DMS114 treated with DMSO at 0.1 percent for 48 hours (cell line): ENCODE data around the gene CCDC150.
"Not testable (repeated sequence)": the region's sequence is repeated elsewhere in the genome, so short reads cannot be mapped to it uniquely, and the experiment has no call there.

ENCODE experiments used
- DNase-seq: peaks from one replicate; lab custom pipeline; 2025; ENCODE audit not compliant: unreplicated experiment; lab: John Stamatoyannopoulos, UW

The CCDC150 gene

GRCh38 chr2:196639180-196640030 is at the start of gene CCDC150:
CCDC150 (plus strand) TSS chr2:196639715; CDS start chr2:196639767, 52 bp downstream.
- DNase-seq, result peak; percentile 90

- DNase-seq, result no peak
These were observed 49.2 kb upstream of the CCDC150 start for GRCh38 chr2:196590286-196590685.

GRCh38 chr2:196591004-196591403 is 48.5 kb upstream of the CCDC150 start:
- no peak for DNase-seq

- no peak for DNase-seq
These were observed 47.9 kb upstream of the CCDC150 start for GRCh38 chr2:196591621-196592022.

- DNase-seq, result peak; percentile 26
These were observed 47.1 kb upstream of the CCDC150 start for GRCh38 chr2:196592331-196592910.

GRCh38 chr2:196592911-196593881 is 46.3 kb upstream of the CCDC150 start, which contains the start of gene HECW2:
HECW2 (minus strand) TSS chr2:196593554.
- peak; percentile 3 for DNase-seq

- DNase-seq, result no peak
These were observed 45.4 kb upstream of the CCDC150 start for GRCh38 chr2:196594158-196594557.

GRCh38 chr2:196597531-196597930 is 42.0 kb upstream of the CCDC150 start:
- no peak for DNase-seq

GRCh38 chr2:196598412-196598811 is 41.1 kb upstream of the CCDC150 start:
- no peak for DNase-seq

- DNase-seq, result no peak
These were observed 40.7 kb upstream of the CCDC150 start for GRCh38 chr2:196598846-196599245.

GRCh38 chr2:196601430-196602306 is 37.8 kb upstream of the CCDC150 start:
- DNase-seq, result no peak

- no peak for DNase-seq
These were observed 35.3 kb upstream of the CCDC150 start for GRCh38 chr2:196604196-196604595.

- no peak for DNase-seq
These were observed 33.0 kb upstream of the CCDC150 start for GRCh38 chr2:196606516-196606915.

GRCh38 chr2:196607073-196607472 is 32.4 kb upstream of the CCDC150 start:
- no peak for DNase-seq

GRCh38 chr2:196607896-196608295 is 31.6 kb upstream of the CCDC150 start:
- DNase-seq, result not testable (repeated sequence)

GRCh38 chr2:196609806-196610205 is 29.7 kb upstream of the CCDC150 start:
- DNase-seq, result no peak

- DNase-seq, result no peak
These were observed 28.7 kb upstream of the CCDC150 start for GRCh38 chr2:196610796-196611195.

- DNase-seq, result peak; percentile 2
These were observed 26.2 kb upstream of the CCDC150 start for GRCh38 chr2:196613302-196613701.

- no peak for DNase-seq
These were observed 22.1 kb upstream of the CCDC150 start for GRCh38 chr2:196617430-196617829.

GRCh38 chr2:196618661-196619060 is 20.9 kb upstream of the CCDC150 start:
- no peak for DNase-seq
